Measurements from ENCODE around the gene PDE3B.
"Not testable (repeated sequence)": the region's sequence is repeated elsewhere in the genome, so short reads cannot be mapped to it uniquely, and the experiment has no call there.

Gene PDE3B

DNA sequence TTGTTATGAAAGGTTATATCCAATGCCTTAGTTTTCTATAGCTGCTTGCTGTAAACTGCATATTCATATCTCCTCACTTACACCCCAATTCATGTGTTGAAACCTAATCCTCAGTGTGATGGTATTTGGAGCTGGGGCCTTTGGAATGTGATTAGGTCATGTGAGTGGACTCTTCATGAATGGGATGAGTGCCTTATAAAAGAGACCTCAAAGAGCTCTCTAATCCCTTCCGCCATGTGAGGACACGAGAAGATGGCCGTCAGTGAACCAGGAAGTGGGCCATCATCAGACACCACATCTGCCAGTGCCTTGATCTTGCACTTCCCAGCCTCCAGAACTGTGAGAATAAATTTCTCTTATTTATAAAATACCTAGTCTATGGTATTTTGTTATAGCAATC, 169.2 kb downstream of the PDE3B start:
- DNase-seq (ENCODE audit: low read depth), result no peak

DNA sequence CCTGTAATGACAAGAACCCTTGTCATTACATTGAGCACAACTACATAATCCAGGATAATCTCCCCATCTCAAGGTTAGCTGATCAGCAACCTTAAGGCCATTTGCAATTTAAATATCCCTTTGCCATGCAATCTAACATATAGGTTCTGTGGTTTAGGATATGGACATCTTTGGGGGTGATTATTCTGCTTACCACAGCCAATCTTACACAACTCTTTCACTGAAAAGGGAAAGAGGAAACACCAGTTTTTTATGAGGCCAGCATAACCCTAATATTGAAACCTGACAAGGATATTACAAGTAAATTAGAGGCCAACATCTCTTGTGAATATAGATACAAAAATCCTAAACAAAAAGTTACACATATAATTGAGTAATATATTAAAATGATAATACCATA, 169.9 kb downstream of the PDE3B start:
- DNase-seq (ENCODE audit: low read depth), result no peak

DNA sequence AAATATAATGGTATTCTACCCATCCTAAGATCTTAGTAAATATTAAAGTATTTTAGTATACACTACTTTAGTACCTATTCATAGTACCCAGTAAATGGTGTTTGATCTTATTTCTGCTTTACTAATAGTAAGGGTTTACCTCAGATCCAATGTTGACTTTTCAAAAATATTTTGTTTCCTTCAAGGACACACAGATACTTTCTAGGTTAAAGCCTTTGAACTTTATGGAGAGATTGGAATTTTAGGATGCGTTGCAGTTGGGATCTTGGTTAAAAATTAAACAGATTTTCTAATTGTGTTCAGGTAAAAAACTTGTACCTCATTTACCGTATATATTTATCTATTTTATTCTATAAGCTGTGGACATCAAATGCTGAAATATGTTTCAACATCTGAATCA, 175.2 kb downstream of the PDE3B start:
- no peak for DNase-seq (ENCODE audit: low read depth)

DNA sequence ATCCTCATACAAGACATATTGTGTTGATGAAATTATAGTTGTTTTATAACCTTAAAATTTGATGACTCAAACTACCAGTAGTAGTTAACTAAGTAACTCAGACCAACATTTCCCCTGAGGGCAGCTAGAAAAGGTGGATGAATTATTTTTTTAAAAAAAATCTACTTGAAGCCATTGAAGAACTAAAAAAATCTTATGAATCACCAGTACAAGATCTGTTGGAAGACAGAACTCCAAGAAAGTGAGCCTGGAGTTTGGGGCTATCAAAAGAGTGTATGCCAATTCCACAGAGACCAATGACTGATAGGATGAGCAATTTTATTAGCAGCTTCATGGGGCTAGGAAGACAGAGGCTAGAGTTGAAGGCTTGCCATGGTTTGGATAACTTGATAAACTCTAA, 176.0 kb downstream of the PDE3B start:
- DNase-seq (ENCODE audit: low read depth), result no peak

DNA sequence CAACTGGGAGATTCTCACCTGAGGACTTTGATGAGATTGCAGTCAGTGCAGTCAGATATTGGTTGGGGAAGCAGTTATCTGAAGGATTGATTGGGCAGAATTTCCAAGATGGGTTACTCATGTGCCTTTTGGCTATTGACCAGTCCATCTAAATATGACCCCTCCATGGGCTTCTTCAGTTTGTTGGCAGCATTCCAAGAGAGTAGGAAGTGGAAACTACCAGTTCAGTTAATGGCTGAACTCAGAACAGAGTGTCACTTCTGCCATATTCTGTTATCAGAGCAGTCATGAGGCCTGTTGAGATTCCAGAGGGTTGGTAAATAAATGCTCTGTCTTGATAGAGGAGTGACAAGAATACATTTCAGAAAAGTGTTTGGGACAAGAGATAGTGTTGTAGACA, 177.4 kb downstream of the PDE3B start:
- no peak for DNase-seq (ENCODE audit: low read depth)

DNA sequence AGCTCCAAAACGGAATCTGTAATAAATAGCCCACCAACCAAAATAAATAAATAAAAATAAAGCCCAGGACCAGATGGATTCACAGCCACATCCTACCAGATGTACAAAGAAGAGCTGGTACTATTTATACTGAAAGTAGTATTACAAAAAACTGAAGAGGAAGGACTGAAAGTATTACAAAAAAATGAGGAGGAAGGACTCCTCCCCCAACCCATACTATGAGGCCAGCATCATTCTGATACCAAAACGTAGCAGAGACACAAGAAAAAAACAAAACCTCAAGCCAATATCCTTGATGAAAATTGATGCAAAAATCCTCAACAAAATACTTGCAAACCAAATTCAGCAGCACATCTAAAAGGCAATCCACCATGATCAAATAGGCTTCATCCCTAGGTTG, 183.0 kb downstream of the PDE3B start:
- DNase-seq (ENCODE audit: low read depth), result no peak

DNA sequence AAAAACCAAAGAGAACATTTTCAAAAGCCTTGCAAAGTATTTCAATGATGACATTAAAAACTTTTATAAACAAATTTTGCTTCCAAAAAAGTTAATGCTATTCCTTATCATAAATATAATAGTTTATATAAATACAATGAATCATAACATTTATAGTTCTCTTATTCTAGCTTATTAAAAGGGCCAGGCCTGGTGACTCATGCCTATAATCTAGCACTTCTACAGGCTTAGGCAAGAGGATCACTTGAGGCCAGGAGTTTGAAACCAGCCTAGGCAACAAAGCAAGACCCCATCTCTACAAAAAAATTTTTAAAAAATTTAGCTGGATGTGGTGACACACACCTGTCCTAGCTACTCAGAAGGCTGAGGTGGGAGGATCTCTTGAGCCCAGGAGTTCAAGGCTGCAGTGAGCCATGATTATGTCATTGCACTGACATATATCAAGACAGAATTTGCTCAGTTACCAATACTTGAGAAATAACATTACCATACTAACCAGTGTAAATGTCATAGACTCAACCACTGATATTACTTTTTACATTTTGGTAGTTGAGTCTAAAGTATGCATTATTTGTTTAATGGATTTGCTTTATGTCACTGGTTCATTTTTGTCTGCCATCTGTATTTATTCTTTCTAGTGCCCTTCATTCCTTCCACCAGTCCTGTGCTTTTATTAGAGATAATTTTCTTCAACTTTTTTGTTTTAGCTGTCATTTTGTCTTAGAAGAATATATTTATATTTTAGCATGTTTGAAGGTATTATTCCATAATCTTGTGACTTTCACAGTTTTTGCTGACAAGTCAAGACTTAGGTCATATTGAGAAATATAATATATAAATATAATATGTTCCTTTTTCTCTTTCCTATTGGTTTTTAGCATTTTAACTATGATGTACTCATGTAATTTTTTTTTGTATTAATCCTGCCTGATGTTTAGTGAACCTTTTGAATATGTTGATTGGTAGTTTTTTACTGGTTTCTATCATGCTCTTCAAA, 192.2 kb downstream of the PDE3B start:
- DNase-seq (ENCODE audit: low read depth), result no peak

DNA sequence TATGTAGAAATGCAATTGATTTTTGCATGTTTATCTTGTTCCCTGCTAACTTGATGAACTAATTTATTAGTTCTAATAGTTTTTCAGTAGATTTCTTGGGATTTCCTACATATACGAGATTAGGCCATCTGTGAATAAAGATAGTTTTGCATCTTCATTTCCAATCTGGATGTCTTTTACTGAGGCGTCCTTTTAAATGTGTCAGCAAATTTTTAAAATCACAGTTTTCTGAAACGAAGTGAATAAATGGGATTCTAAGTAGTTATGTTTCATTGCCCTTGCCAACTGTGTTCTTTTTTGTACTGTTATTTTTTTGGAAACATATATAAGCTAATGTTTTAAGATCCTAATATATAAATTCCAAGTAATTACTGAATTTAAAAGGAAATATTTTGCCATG, 198.4 kb downstream of the PDE3B start:
- DNase-seq (ENCODE audit: low read depth), result no peak

DNA sequence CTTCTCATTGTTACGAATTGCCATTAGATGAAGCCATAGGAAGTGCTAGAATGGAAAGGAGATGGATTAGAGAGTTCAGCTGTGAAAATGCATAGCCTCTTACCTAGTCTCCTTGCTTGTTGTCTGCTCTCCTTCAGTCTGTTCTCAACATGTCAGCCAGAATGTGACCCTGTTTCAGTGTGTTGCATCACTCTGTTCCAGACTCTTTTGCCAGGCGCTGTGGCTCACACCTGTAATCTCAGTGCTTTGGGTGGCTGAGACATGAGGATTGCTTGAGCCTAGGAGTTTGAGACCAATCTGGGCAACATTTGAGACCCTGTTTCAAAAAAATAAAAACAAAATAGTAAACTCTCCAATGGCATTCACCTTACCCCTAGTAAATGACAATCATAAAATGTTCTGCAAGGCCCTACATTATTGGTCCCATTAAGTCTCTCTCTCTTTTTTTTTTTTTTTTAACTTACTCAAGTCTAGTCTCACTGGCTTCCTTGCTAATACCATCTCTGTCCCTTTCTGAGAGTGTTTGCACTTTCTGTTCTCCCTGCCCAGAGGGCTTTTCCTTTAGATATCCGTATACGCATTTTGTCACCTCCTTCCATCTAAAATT, 209.1 kb downstream of the PDE3B start:
- DNase-seq (ENCODE audit: low read depth), result no peak

DNA sequence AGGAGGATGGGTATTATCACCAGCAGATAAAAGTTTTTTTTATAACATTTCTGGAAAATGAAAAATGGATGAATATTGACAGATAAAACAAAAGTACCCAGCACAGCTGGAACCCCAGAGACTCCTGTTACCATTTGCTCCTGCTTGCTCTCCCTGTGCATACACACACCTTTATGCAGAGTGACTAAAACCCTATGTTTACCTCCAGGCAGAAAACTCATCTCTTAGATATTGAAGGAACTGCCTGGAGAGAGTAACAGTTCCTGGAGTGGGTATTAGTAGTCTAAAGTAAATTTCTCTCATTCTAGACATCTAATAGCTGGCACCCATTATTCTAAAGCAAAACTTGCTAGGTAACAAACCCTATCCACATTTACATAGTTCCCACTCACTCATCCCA, 210.5 kb downstream of the PDE3B start:
- no peak for DNase-seq (ENCODE audit: low read depth)

DNA sequence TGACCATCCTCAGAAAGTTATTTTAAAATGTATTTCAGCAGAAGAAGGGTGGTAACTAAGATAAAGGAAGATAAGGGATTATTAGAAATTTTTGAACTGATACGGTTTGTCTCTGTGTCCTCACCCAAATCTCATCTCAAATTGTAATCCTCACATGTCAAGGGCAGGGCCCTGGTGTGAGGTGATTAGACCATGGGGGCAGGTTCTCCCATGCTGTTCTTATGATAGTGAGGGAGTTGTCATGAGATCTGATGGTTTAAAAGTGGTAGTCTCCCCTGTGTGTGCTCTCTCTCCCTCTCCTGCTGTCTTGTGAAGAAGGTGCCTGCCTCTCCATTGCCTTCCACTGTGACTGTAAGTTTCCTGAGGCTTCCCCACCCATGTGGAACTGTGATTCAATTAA, 212.3 kb downstream of the PDE3B start:
- no peak for DNase-seq (ENCODE audit: low read depth)

DNA sequence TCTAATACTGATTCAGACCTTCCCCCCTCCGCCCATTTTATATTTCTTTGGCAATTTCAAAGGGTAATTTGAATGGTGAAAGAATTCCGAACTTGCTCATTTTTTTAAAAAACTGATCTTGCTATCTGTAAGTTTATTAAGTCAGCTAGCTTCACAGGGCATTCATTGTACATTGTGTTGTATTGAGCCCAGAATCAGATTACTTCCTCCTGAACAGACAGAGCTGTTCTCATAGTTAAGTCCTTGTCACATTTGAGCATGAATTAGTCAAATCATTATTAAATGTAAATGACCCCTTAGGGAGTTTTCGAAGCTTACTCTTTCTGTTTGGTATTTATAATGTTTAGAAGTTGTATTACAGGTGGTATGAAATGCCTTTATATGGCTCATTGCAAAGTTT, 214.0 kb downstream of the PDE3B start:
- no peak for DNase-seq (ENCODE audit: low read depth)

DNA sequence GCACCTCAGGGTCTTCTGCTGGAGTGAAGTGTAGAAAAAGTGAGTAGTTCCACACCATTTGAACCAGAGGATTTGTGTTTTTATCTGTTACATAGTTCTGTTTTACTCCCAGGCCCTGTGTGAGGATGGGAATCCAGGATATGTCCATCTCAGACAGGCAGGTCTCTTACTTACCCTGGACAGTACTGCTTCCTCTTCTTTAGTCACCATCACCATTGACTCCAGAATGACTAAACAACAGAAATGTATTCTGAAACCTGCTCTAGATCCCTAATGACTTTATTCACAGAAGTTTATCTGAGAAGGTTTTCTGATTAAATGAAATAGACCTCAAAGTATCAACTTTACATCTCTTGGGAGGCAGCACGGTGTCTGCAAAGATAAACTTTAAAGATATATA, 214.8 kb downstream of the PDE3B start:
- no peak for DNase-seq (ENCODE audit: low read depth)

DNA sequence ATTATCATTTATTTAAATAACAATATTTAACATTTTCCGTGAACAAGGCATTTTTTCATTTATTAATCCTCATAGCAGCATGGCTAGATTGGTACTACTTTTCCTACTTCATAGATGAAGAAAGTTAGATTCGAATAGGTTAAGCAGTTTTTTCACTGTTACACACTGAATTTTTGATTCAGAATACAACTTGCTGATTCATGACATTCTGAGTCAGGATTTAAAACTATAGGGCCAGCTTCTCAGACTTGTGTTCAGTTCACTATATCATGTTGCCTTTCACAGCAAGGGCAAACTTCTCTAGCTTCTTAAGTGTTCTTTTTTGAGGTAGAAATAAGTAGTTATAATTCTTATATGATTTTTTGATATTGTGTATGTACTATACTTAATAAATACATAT, 216.9 kb downstream of the PDE3B start:
- DNase-seq (ENCODE audit: low read depth), result no peak

DNA sequence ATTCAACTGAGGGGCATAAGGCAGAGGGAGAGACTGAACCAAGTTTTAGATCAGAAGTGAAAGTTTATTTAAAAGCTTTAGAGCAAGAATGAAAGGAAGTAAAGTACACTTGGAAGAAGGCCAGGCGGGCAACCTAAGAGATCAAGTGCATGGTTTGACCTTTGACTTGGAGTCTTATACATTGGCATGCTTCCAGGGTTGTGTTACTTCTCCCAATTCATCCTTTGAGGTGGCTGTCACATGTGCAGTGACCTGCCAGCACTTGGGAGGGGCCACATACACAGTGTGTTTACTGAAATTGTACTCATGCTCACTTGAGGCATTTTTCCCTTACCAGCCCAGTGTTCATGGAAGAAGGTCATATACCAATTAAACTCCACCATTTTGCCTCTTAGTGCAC, 218.1 kb downstream of the PDE3B start:
- DNase-seq (ENCODE audit: low read depth), result no peak

DNA sequence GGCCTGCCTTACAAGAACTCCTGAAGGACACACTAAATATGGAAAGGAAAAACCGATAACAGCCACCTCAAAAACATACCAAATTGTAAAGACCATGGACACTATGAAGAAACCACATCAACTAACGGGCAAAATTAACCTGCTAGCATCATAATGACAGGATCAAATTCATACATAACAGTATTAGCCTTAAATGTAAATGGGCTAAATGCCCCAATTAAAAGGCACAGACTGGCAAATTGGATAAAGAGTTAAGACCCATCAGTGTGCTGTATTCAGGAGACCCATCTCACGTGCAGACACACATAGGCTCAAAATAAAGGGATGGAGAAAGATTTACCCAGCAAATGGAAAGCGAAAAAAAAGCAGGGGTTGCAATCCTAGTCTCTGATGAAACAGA, 220.2 kb downstream of the PDE3B start:
- not testable (repeated sequence) for DNase-seq (ENCODE audit: low read depth)

DNA sequence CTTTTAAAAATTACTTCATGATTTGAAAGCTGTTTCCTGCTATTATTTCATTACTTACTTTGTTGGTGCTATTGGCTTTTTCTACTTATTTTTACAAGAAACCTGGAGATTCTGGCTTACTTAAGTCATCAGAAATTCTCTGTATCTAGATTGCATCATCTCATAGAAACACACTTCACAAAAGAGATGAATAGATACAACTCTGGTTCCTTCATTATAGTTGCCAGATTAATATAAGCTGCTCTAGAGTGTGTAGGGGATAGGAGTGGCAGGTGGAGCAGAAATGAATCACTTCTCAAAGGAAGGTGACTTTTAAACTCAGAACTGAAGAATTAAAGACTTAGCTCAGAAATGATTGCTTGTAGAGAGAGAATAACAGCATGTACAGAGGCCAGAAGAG, 228.4 kb downstream of the PDE3B start:
- DNase-seq (ENCODE audit: low read depth), result no peak

DNA sequence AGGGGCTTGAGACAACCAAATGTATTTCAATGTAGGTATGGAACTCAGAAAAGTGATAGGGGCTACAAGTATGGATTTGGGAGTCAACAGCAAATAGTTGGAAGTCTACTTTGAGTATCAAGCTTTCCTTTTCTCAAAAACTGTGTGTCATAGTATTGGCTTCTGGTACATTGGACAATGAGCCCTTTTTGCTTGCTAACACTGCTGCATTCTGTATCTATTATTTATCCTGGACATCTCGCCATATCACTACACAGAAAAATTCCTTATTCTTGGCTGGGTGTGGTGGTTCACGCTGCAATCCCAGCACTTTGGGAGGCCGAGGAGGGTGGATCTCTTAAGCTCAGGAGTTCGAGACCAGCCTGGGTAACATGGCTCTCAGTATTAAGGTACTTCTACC, 230.0 kb downstream of the PDE3B start:
- DNase-seq (ENCODE audit: low read depth), result no peak

DNA sequence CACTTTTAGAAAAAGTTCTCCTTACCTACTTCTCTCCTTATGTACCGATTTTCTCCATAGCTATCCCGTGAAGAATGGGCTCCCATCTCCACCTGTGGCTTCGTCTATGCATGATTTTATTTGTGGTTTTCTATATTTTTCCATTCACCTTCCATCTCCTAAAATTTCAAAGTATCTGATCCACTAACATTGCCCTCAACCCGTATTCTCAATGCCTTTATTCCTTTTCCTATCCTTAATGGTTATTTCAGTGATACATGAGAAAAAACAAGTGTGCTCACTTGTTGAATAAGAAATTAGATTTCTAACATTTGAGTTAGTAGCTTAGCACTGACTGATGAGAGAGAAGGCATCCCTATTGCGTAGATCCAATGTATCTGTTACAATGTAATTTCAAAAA, 231.6 kb downstream of the PDE3B start:
- no peak for DNase-seq (ENCODE audit: low read depth)

DNA sequence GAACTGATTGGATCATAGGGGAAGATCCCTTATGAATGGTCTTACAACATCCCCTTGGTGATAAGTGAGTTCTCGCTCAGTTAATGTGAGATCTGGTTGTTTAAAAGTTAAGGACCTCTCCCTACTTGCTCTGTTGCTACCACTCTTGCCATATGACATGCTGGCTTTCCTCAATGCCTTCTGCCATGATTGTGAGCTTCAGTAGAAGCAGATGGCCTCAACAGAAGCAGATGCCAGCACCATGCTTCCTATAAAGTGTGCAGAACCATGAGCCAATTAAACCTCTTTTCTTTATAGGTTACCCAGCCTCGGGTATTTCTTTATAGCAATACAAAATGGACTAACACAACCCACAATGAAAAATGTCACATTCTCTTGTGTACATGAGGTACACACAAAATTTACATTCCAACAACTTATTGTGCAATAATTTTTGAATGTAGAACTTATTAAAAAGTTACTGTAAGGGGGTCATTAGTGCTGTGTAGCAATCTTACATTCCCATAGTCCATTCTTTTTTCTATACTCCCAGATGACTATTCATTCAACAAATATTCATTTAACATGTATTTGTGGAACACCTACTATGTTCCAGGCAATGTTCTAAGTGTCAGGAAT, 238.1 kb downstream of the PDE3B start:
- DNase-seq (ENCODE audit: low read depth), result no peak

DNA sequence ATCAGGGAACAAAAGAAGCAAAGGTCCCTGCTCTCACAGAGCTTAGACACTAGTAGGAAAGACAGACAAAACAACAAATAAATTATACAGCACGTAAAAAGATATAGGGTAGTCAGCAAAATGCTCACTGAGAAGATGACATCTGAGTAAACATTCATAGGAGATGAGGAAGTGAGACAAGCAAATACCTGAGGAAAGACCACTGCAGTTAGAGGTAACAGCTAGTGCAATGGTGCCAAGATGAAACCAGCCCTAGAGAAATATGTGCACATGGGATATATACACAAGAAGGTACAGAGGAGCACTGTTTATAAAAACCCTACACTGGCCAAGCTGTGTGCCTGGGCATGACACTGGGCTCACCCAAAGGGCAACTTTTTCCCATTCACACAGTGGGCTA, 238.6 kb downstream of the PDE3B start:
- DNase-seq (ENCODE audit: low read depth), result no peak

DNA sequence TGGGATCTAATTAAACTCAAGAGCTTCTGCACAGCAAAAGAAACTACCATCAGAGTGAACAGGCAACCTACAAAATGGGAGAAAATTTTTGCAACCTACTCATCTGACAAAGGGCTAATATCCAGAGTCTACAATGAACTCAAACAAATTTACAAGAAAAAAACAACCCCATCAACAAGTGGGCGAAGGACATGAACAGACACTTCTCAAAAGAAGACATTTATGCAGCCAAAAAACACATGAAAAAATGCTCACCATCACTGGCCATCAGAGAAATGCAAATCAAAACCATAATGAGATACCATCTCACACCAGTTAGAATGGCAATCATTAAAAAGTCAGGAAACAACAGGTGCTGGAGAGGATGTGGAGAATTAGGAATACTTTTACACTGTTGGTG, 240.1 kb downstream of the PDE3B start:
- not testable (repeated sequence) for DNase-seq (ENCODE audit: low read depth)

DNA sequence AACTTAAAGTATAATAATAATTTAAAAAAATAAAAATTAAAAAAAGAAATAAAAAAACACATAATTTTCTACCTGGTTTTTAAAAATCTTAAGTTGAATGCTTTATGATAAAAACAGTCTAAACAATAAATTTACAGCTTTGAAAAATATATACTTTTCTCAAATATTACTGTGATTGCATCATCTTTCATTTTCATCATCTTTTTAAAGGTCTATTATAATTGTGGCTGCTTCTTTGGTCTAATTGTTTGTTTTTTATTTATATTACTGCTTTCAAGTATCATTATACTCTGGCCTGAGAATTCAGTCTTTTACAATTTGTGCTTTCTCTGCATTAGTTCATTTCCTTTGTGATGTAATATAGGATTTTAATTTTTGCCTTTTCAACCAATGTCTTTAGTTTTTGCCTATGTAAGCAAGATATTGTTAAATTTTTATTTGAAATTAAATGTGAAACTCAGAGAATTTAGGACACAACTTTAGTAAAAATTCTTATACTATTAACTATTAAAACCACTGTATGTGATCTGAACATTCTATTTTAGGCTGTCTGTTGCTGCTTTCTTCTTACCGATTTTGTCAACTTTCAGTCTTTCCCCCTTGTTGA, 241.2 kb downstream of the PDE3B start:
- DNase-seq (ENCODE audit: low read depth), result no peak

Measured in activated T-cell treated with anti-CD3 and anti-CD28 coated beads for 1 hour (primary cell).